ENCODE measurements around the gene SELENON. TPM values are rescaled to one million over a fixed set of nuclear protein-coding genes. Genes with fewer than 3 reads are reported as not detected.

The SELENON gene
- total RNA-seq, 1 donor from 2014 or later: 24.9 TPM

GRCh38 chr1:25779388-25779787, 20.6 kb upstream of the SELENON start:
- Histone ChIP-seq H3K4me1 (peaks cover 28% of the 10 kb centered on the region), H3K79me2 (ENCODE audit: low read depth) (no peaks in the 10 kb centered on the region), H3K27me3 (no peaks in the 10 kb centered on the region), H3K9me3 (ENCODE audit: low read depth) (no peaks in the 10 kb centered on the region), H4K20me1 (ENCODE audit: low read depth) (no peaks in the 10 kb centered on the region), H3F3A (ENCODE audit: low read depth) (peaks cover 28% of the 10 kb centered on the region), H3K4me2 (no peak overlapping the region), H3K9ac (no peak overlapping the region), H3K4me3 (no peak overlapping the region), H3K36me3 (no peaks in the 10 kb centered on the region), H2AFZ (replicated peaks) (no peak overlapping the region), H3K27ac (no peak overlapping the region)
- Mint-ChIP-seq H3K27ac (no peak overlapping the region), H3K4me3 (no peak overlapping the region), H3K27me3 (ENCODE audit: insufficient read depth, low read depth) (peaks cover 21% of the 10 kb centered on the region), H3K4me1 (peaks cover 46% of the 10 kb centered on the region), H3K9me3 (no peaks in the 10 kb centered on the region), H3K36me3 (no peaks in the 10 kb centered on the region)
- no peak for DNase-seq (ENCODE audit: low spot score)
- TF ChIP-seq EZH2phosphoT487 (IDR thresholded peaks at IDR 0.05) (no peak), CTCF (IDR thresholded peaks at IDR 0.05) (no peak), EZH2 (IDR thresholded peaks at IDR 0.05) (no peak)

- no peak for DNase-seq (ENCODE audit: low spot score)
- H3K4me2 ChIP-seq: peak overlapping the region; percentile 48
- no peak overlapping the region for H2AFZ ChIP-seq (replicated peaks)
- peaks cover 47% of the 10 kb centered on the region for H3K4me1 Mint-ChIP-seq
- H3K27ac Mint-ChIP-seq: peak overlapping the region; percentile 17
- no peaks in the 10 kb centered on the region for H3K36me3 ChIP-seq
- H3K4me3 Mint-ChIP-seq: no peak overlapping the region
- H3K4me1 ChIP-seq: peaks cover 25% of the 10 kb centered on the region
- H3K27ac ChIP-seq: no peak overlapping the region
- no peaks in the 10 kb centered on the region for H3K9me3 Mint-ChIP-seq
- H3K9me3 ChIP-seq (ENCODE audit: low read depth): no peaks in the 10 kb centered on the region
- H3K79me2 ChIP-seq (ENCODE audit: low read depth): no peaks in the 10 kb centered on the region
- H3K9ac ChIP-seq: no peak overlapping the region
- no peak overlapping the region for H3K4me3 ChIP-seq
- peaks cover 28% of the 10 kb centered on the region for H3F3A ChIP-seq (ENCODE audit: low read depth)
- no peak for TF ChIP-seq CTCF (IDR thresholded peaks at IDR 0.05)
- no peak for TF ChIP-seq EZH2phosphoT487 (IDR thresholded peaks at IDR 0.05)
- no peak for TF ChIP-seq EZH2 (IDR thresholded peaks at IDR 0.05)
- H4K20me1 ChIP-seq (ENCODE audit: low read depth): no peaks in the 10 kb centered on the region
- peaks cover 24% of the 10 kb centered on the region for H3K27me3 Mint-ChIP-seq (ENCODE audit: insufficient read depth, low read depth)
- no peaks in the 10 kb centered on the region for H3K36me3 Mint-ChIP-seq
- no peaks in the 10 kb centered on the region for H3K27me3 ChIP-seq
Measured at GRCh38 chr1:25779894-25780293, 20.1 kb upstream of the SELENON start.

GRCh38 chr1:25780318-25781129, 19.5 kb upstream of the SELENON start:
- Histone ChIP-seq H3K4me2 (peak overlapping the region; percentile 48), H3K79me2 (ENCODE audit: low read depth) (no peaks in the 10 kb centered on the region), H3K27ac (no peak overlapping the region), H3K4me1 (peaks cover 19% of the 10 kb centered on the region), H3K4me3 (no peak overlapping the region), H2AFZ (replicated peaks) (no peak overlapping the region), H3K9ac (peak overlapping the region; percentile 14), H3F3A (ENCODE audit: low read depth) (peaks cover 22% of the 10 kb centered on the region), H3K36me3 (no peaks in the 10 kb centered on the region), H4K20me1 (ENCODE audit: low read depth) (no peaks in the 10 kb centered on the region), H3K9me3 (ENCODE audit: low read depth) (no peaks in the 10 kb centered on the region), H3K27me3 (no peaks in the 10 kb centered on the region)
- DNase-seq (ENCODE audit: low spot score): peak; percentile 52
- Mint-ChIP-seq H3K4me3 (no peak overlapping the region), H3K9me3 (no peaks in the 10 kb centered on the region), H3K36me3 (no peaks in the 10 kb centered on the region), H3K27ac (peak overlapping the region; percentile 17), H3K27me3 (ENCODE audit: insufficient read depth, low read depth) (peaks cover 24% of the 10 kb centered on the region), H3K4me1 (peaks cover 48% of the 10 kb centered on the region)
- TF ChIP-seq EZH2 (IDR thresholded peaks at IDR 0.05) (no peak), CTCF (IDR thresholded peaks at IDR 0.05) (no peak), EZH2phosphoT487 (IDR thresholded peaks at IDR 0.05) (no peak)
